DMS153 (cell line): ENCODE results near the gene SNX10.
"Not testable (repeated sequence)": the region's sequence is repeated elsewhere in the genome, so short reads cannot be mapped to it uniquely, and the experiment has no call there.

ENCODE experiments used
- DNase-seq: peaks from one replicate; lab custom pipeline; 2025; lab: John Stamatoyannopoulos, UW

The SNX10 gene

GRCh38 chr7:26291699-26292538, at the start of gene SNX10:
TSS of gene SNX10 (plus strand) at chr7:26291862. CDS start at chr7:26346443, 54,581 bp downstream.
- DNase-seq = peak; percentile 60

GRCh38 chr7:26245150-26245549, 46.5 kb upstream of the SNX10 start:
- DNase-seq = no peak

GRCh38 chr7:26250239-26250638, 41.4 kb upstream of the SNX10 start:
- DNase-seq = no peak

- not testable (repeated sequence) for DNase-seq
Measured at GRCh38 chr7:26261866-26262265, 29.8 kb upstream of the SNX10 start.

GRCh38 chr7:26265065-26265464, 26.6 kb upstream of the SNX10 start:
- no peak for DNase-seq

GRCh38 chr7:26265499-26266075, 26.1 kb upstream of the SNX10 start:
- no peak for DNase-seq

GRCh38 chr7:26267601-26268166, 24.0 kb upstream of the SNX10 start:
- no peak for DNase-seq

- no peak for DNase-seq
Measured at GRCh38 chr7:26275213-26275612, 16.4 kb upstream of the SNX10 start.

- DNase-seq = peak; percentile 9
Measured at GRCh38 chr7:26278770-26279169, 12.9 kb upstream of the SNX10 start.

- DNase-seq = no peak
Measured at GRCh38 chr7:26279405-26279804, 12.3 kb upstream of the SNX10 start.

GRCh38 chr7:26280097-26280496, 11.6 kb upstream of the SNX10 start:
- no peak for DNase-seq

- no peak for DNase-seq
Measured at GRCh38 chr7:26280723-26281122, 10.9 kb upstream of the SNX10 start.

GRCh38 chr7:26284477-26284876, 7.2 kb upstream of the SNX10 start:
- DNase-seq = no peak

GRCh38 chr7:26284995-26285632, 6.5 kb upstream of the SNX10 start:
- no peak for DNase-seq

- no peak for DNase-seq
Measured at GRCh38 chr7:26286157-26286556, 5.5 kb upstream of the SNX10 start.

GRCh38 chr7:26288126-26288525, 3.5 kb upstream of the SNX10 start:
- DNase-seq = not testable (repeated sequence)

GRCh38 chr7:26291251-26291650, 411 bp upstream of the SNX10 start:
- DNase-seq = no peak

- no peak for DNase-seq
Measured at GRCh38 chr7:26292768-26293560, 1.3 kb downstream of the SNX10 start.

- no peak for DNase-seq
Measured at GRCh38 chr7:26293569-26294308, 2.1 kb downstream of the SNX10 start.

GRCh38 chr7:26295015-26295414, 3.4 kb downstream of the SNX10 start:
- no peak for DNase-seq

GRCh38 chr7:26295586-26295985, 3.9 kb downstream of the SNX10 start:
- no peak for DNase-seq
